Fibroblast of lung (primary cell): ENCODE measurements around the gene SPACA4.

Experiments
- EZH2 ChIP-seq: IDR thresholded peaks from 2 replicates; pipeline ENCODE4 v1.5.1; 2012; ENCODE audit warnings: low read length, control low read depth, mild to moderate bottlenecking; ENCODE audit errors: missing control alignments
- TF ChIP-seq, protein P1 (sequence below), 2 donors: IDR thresholded peaks in 1 of 2; conservative IDR thresholded peaks in 1 of 2; 1 replicate in 1 of 2; 2 replicates in 1 of 2; pipeline ENCODE4 v1.5.1; 2011 to 2012; ENCODE audit warnings: low read length in 2 of 2, control low read depth in 1 of 2, inconsistent platforms in 1 of 2, low read depth in 1 of 2, mild to moderate bottlenecking in 1 of 2

GRCh38 chr19:48575931-48576622 is 30.5 kb upstream of the SPACA4 start:
- TF ChIP-seq, protein P1, sequence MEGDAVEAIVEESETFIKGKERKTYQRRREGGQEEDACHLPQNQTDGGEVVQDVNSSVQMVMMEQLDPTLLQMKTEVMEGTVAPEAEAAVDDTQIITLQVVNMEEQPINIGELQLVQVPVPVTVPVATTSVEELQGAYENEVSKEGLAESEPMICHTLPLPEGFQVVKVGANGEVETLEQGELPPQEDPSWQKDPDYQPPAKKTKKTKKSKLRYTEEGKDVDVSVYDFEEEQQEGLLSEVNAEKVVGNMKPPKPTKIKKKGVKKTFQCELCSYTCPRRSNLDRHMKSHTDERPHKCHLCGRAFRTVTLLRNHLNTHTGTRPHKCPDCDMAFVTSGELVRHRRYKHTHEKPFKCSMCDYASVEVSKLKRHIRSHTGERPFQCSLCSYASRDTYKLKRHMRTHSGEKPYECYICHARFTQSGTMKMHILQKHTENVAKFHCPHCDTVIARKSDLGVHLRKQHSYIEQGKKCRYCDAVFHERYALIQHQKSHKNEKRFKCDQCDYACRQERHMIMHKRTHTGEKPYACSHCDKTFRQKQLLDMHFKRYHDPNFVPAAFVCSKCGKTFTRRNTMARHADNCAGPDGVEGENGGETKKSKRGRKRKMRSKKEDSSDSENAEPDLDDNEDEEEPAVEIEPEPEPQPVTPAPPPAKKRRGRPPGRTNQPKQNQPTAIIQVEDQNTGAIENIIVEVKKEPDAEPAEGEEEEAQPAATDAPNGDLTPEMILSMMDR (conservative IDR thresholded peaks at IDR 0.05 in 1 of 2, IDR thresholded peaks at IDR 0.05 in 1 of 2; ENCODE audit: low read depth in 1 of 2, low read length in 2 of 2) = no peak
- TF ChIP-seq EZH2 = no peak
